ENCODE results near the gene HTRA2. TPM values are rescaled to one million over a fixed set of nuclear protein-coding genes. Genes with fewer than 3 reads are reported as not detected.

HTRA2 gene
- total and polyA plus RNA-seq, 2 experiments from 2014 or later, result 34.0 to 35.2 TPM

- DNase-seq, result no peak
- Histone ChIP-seq H3K4me3 (no peak overlapping the region), H3F3A (ENCODE audit: insufficient read depth) (peaks cover 44% of the 10 kb centered on the region), H3K27me3 (replicated peaks; ENCODE audit: insufficient read depth) (no peaks in the 10 kb centered on the region), H3K4me1 (ENCODE audit: insufficient read depth) (peaks cover 66% of the 10 kb centered on the region), H3K9me2 (ENCODE audit: insufficient read depth) (no peaks in the 10 kb centered on the region), H3K9me3 (ENCODE audit: low read depth) (no peaks in the 10 kb centered on the region), H2AFZ (no peak overlapping the region), H4K20me1 (ENCODE audit: insufficient read depth) (no peaks in the 10 kb centered on the region), H3K9ac (no peak overlapping the region), H3K79me2 (ENCODE audit: insufficient read depth) (no peaks in the 10 kb centered on the region), H3K36me3 (ENCODE audit: low read depth) (no peaks in the 10 kb centered on the region), H3K27ac (peak overlapping the region; percentile 91), H3K4me2 (ENCODE audit: unreplicated experiment) (no peak overlapping the region)
- WGBS, 2 experiments (ENCODE audit: low coverage in 1 of 2, low lambda C conversion rate in 2 of 2, missing lambda C conversion rate in 2 of 2), result 42 to 49% methylated on average over 7 of the region's 7 CpGs
- no peak for TF ChIP-seq EZH2 (IDR thresholded peaks at IDR 0.05; ENCODE audit: insufficient read depth, poor library complexity, severe bottlenecking)
- in situ Hi-C loops (cut with MboI), result no loop called here
Measured at GRCh38 chr2:74566076-74566753, 36.5 kb downstream of the HTRA2 start.

GRCh38 chr2:74566754-74567085 is 37.0 kb downstream of the HTRA2 start:
- no peaks in the 10 kb centered on the region for H3K9me3 ChIP-seq (ENCODE audit: low read depth)
- H3K4me3 ChIP-seq, result no peak overlapping the region
- peaks cover 68% of the 10 kb centered on the region for H3K4me1 ChIP-seq (ENCODE audit: insufficient read depth)
- no peaks in the 10 kb centered on the region for H3K9me2 ChIP-seq (ENCODE audit: insufficient read depth)
- DNase-seq, result peak; percentile 93
- no peaks in the 10 kb centered on the region for H3K36me3 ChIP-seq (ENCODE audit: low read depth)
- H3K4me2 ChIP-seq (ENCODE audit: unreplicated experiment), result peak overlapping the region; percentile 69
- in situ Hi-C loops (cut with MboI), result no loop called here
- H3F3A ChIP-seq (ENCODE audit: insufficient read depth), result peaks cover 44% of the 10 kb centered on the region
- TF ChIP-seq EZH2phosphoT487 (IDR thresholded peaks at IDR 0.05; ENCODE audit: insufficient read depth, low read depth) (peak; percentile 81; the same call in 1 of the 2 replicates), EZH2 (IDR thresholded peaks at IDR 0.05; ENCODE audit: insufficient read depth, poor library complexity, severe bottlenecking) (no peak)
- H3K27ac ChIP-seq, result peak overlapping the region; percentile 91
- no peaks in the 10 kb centered on the region for H3K79me2 ChIP-seq (ENCODE audit: insufficient read depth)
- H4K20me1 ChIP-seq (ENCODE audit: insufficient read depth), result no peaks in the 10 kb centered on the region
- no peaks in the 10 kb centered on the region for H3K27me3 ChIP-seq (replicated peaks; ENCODE audit: insufficient read depth)
- no peak overlapping the region for H2AFZ ChIP-seq
- no peak overlapping the region; the same call in 1 of the 2 replicates for H3K9ac ChIP-seq

- no peaks in the 10 kb centered on the region for H3K9me3 ChIP-seq (ENCODE audit: low read depth)
- no peaks in the 10 kb centered on the region for H4K20me1 ChIP-seq (ENCODE audit: insufficient read depth)
- peak overlapping the region; percentile 61 for H3K9ac ChIP-seq
- peak overlapping the region; percentile 91 for H3K27ac ChIP-seq
- peak overlapping the region; percentile 20; the same call in 1 of the 2 replicates for H3K4me3 ChIP-seq
- no peaks in the 10 kb centered on the region for H3K27me3 ChIP-seq (replicated peaks; ENCODE audit: insufficient read depth)
- peaks cover 62% of the 10 kb centered on the region for H3K4me1 ChIP-seq (ENCODE audit: insufficient read depth)
- WGBS, 2 experiments (ENCODE audit: low coverage in 1 of 2, low lambda C conversion rate in 2 of 2, missing lambda C conversion rate in 2 of 2), result 4 to 5% methylated on average over 5 of the region's 5 CpGs
- TF ChIP-seq EZH2 (IDR thresholded peaks at IDR 0.05; ENCODE audit: insufficient read depth, poor library complexity, severe bottlenecking) (no peak), EZH2phosphoT487 (IDR thresholded peaks at IDR 0.05; ENCODE audit: insufficient read depth, low read depth) (no peak)
- no peak overlapping the region for H2AFZ ChIP-seq
- peaks cover 50% of the 10 kb centered on the region for H3F3A ChIP-seq (ENCODE audit: insufficient read depth)
- in situ Hi-C loops (cut with MboI), result no loop called here
- H3K36me3 ChIP-seq (ENCODE audit: low read depth), result no peaks in the 10 kb centered on the region
- no peaks in the 10 kb centered on the region for H3K79me2 ChIP-seq (ENCODE audit: insufficient read depth)
- H3K9me2 ChIP-seq (ENCODE audit: insufficient read depth), result no peaks in the 10 kb centered on the region
- DNase-seq, result peak; percentile 93
- peak overlapping the region; percentile 69 for H3K4me2 ChIP-seq (ENCODE audit: unreplicated experiment)
Measured at GRCh38 chr2:74567881-74568280, 38.1 kb downstream of the HTRA2 start.

GRCh38 chr2:74569686-74570085 is 40.0 kb downstream of the HTRA2 start:
- TF ChIP-seq EZH2 (IDR thresholded peaks at IDR 0.05; ENCODE audit: insufficient read depth, poor library complexity, severe bottlenecking), result no peak
- no peak for TF ChIP-seq EZH2phosphoT487 (IDR thresholded peaks at IDR 0.05; ENCODE audit: insufficient read depth, low read depth)

More at GRCh38 chr2:74569686-74570085, 40.0 kb downstream of the HTRA2 start:
- peak overlapping the region; percentile 91 for H3K27ac ChIP-seq
- H4K20me1 ChIP-seq (ENCODE audit: insufficient read depth), result no peaks in the 10 kb centered on the region
- no peak for DNase-seq
- H3K4me1 ChIP-seq (ENCODE audit: insufficient read depth), result peaks cover 67% of the 10 kb centered on the region
- no peaks in the 10 kb centered on the region for H3K79me2 ChIP-seq (ENCODE audit: insufficient read depth)
- H3K4me2 ChIP-seq (ENCODE audit: unreplicated experiment), result no peak overlapping the region
- peaks cover 58% of the 10 kb centered on the region for H3F3A ChIP-seq (ENCODE audit: insufficient read depth)
- H3K4me3 ChIP-seq, result no peak overlapping the region
- no peak overlapping the region for H2AFZ ChIP-seq
- H3K9me2 ChIP-seq (ENCODE audit: insufficient read depth), result no peaks in the 10 kb centered on the region
- H3K27me3 ChIP-seq (replicated peaks; ENCODE audit: insufficient read depth), result no peaks in the 10 kb centered on the region
- WGBS, 2 experiments (ENCODE audit: low coverage in 1 of 2, low lambda C conversion rate in 2 of 2, missing lambda C conversion rate in 2 of 2), result 31 to 60% methylated on average over 1 of the region's 1 CpG
- H3K36me3 ChIP-seq (ENCODE audit: low read depth), result no peaks in the 10 kb centered on the region
- no peaks in the 10 kb centered on the region for H3K9me3 ChIP-seq (ENCODE audit: low read depth)
- in situ Hi-C loops (cut with MboI), result no loop called here
- peak overlapping the region; percentile 61; the same call in 1 of the 2 replicates for H3K9ac ChIP-seq
